ENCODE data around the gene WWC1.

WWC1 gene

DNA sequence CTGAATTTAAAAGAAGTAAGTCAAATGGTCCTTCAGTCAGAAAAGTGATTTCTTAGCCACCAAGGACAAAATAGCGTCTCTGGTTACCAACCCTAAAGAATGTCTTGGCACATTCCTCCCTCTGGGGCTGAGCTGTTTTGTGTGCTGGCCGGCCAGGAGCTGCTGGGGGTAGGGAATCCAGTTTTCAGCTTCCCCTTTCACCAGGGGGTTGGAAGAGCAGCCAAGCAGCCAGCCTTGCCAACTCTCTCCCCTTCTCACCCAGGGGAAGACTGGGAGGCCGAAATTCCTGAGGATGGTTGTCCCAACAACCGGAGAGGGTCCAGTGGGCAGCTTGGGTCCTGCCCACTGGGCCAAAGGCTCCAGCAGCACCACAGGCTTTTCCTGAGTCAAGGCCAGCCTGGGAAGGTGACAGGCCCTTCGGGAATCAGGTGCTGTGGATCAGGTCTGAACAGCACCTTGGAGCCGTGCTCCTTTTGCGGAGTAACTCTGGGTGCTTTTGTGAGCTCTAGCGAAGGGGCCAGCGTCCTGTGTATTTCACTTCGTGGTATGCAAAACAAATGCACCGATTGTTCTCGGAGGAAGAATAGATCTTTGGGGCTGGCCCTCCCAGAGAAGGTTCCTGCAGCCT, 4.2 kb downstream of the WWC1 start:
- H3K4me1 ChIP-seq (ENCODE audit: insufficient read depth, low read length): peaks cover 25% of the 10 kb centered on the region
- H3K36me3 ChIP-seq (ENCODE audit: insufficient read depth, low read length): no peaks in the 10 kb centered on the region
- H3K9me3 ChIP-seq (ENCODE audit: control insufficient read depth, insufficient read depth, low read length): no peaks in the 10 kb centered on the region
- H3K9ac ChIP-seq (ENCODE audit: low read depth, low read length): no peak overlapping the region

DNA sequence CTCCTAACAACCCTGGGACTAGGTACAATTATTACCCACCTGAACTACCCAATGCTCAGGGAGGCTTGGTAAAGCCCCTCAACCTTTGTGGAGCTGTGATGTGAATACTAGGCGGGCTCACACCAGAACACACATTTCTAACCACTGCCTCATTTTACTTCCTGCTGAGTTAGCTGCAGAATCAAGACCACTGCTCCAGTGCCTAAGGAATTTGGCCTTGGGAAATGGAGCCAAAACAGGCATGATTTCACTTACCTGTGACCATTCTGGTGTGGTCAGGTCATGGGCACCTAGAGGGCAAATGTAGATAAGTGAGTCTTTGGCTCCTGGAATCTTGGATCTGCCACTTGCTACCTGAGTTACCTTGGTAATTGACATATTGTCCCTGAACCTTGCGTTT, 5.2 kb downstream of the WWC1 start:
- Histone ChIP-seq H3K9me3 (ENCODE audit: control insufficient read depth, insufficient read depth, low read length) (no peaks in the 10 kb centered on the region), H3K9ac (ENCODE audit: low read depth, low read length) (no peak overlapping the region), H3K4me1 (ENCODE audit: insufficient read depth, low read length) (peaks cover 30% of the 10 kb centered on the region), H3K36me3 (ENCODE audit: insufficient read depth, low read length) (no peaks in the 10 kb centered on the region)

DNA sequence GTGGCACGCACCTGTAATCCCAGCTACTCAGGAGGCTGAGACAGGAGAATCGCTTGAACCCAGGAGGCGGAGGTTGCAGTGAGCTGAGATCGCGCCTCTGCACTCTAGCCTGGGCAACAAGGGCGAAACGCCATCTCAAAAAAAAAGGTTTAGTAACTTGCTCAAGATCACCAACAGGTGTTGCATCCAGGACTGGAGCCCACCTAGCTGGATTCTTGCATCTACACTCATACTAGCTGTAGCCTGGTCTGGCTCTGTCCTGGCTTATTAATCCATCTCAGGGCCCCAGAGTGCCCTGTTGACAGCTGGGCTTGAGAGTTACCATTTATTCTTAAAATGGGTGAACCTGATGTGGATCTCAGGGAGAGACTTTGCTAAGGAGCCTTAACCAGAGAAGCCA, 7.5 kb downstream of the WWC1 start:
- Histone ChIP-seq H3K9ac (ENCODE audit: low read depth, low read length) (no peak overlapping the region), H3K36me3 (ENCODE audit: insufficient read depth, low read length) (no peaks in the 10 kb centered on the region), H3K9me3 (ENCODE audit: control insufficient read depth, insufficient read depth, low read length) (no peaks in the 10 kb centered on the region), H3K4me1 (ENCODE audit: insufficient read depth, low read length) (peaks cover 40% of the 10 kb centered on the region)

DNA sequence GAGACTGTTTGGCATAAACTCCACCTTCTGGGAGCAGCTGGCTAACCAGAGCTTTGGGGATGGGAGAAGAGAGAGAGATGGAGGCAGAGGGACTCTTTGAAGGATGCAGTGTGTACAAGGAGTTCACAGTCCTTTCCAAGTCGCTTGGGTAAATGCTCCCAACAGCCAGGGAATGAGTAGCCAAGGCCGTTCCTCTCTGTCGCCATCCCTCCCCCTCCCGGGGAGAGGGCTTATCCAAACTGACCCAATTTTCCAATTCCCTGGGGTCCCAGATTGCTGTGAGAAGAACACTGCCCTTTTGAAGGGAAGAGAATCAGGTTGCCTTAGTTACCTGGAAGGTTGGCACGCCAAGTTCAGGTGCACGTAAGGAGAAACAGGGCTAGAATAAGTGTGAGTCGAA, 7.9 kb downstream of the WWC1 start:
- H3K4me1 ChIP-seq (ENCODE audit: insufficient read depth, low read length): peaks cover 40% of the 10 kb centered on the region
- no peak overlapping the region for H3K9ac ChIP-seq (ENCODE audit: low read depth, low read length)
- H3K36me3 ChIP-seq (ENCODE audit: insufficient read depth, low read length): no peaks in the 10 kb centered on the region
- H3K9me3 ChIP-seq (ENCODE audit: control insufficient read depth, insufficient read depth, low read length): no peaks in the 10 kb centered on the region

DNA sequence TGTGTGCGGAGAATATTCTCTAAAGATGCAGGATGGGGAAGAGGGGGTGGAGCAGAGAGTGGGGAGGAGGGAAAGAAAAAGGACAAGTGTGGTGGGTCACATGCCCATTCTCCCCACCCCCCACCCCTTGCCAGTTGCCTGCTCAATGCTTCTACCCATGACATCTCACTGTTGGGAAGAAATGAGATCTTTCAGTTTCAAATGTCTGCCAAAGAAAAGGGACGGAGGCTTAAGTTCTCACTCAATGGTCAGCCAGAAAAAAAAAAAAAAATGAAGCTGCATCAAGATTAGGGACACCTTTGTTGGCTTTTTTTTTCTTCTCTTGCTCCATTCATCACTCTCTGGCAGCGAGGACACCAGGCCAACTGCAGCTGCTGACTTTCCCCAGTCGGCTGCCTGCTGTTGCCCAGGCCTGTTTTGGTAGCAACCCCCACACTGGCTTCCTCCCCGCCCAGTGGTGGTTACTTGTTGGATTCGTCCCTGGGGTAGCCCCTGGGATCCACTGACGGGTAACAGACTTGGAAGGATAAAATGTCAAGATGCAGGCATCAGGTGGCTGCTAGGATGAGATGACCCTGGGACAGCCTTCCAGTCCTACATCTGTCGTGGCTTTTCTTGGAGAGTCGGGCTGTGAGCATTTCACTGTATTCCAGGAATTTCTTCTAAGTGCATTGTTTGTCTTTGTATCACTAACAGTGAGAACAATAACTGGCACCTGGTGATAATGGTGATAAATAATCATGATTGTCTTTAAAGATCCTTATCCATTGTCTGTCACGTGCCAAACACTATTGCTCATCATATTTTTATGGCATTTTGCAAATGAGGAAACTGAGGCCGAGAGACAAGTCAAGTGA, 9.1 kb downstream of the WWC1 start:
- H3K9me3 ChIP-seq (ENCODE audit: control insufficient read depth, insufficient read depth, low read length): no peaks in the 10 kb centered on the region
- H3K9ac ChIP-seq (ENCODE audit: low read depth, low read length): no peak overlapping the region
- H3K36me3 ChIP-seq (ENCODE audit: insufficient read depth, low read length): no peaks in the 10 kb centered on the region
- H3K4me1 ChIP-seq (ENCODE audit: insufficient read depth, low read length): peaks cover 40% of the 10 kb centered on the region

DNA sequence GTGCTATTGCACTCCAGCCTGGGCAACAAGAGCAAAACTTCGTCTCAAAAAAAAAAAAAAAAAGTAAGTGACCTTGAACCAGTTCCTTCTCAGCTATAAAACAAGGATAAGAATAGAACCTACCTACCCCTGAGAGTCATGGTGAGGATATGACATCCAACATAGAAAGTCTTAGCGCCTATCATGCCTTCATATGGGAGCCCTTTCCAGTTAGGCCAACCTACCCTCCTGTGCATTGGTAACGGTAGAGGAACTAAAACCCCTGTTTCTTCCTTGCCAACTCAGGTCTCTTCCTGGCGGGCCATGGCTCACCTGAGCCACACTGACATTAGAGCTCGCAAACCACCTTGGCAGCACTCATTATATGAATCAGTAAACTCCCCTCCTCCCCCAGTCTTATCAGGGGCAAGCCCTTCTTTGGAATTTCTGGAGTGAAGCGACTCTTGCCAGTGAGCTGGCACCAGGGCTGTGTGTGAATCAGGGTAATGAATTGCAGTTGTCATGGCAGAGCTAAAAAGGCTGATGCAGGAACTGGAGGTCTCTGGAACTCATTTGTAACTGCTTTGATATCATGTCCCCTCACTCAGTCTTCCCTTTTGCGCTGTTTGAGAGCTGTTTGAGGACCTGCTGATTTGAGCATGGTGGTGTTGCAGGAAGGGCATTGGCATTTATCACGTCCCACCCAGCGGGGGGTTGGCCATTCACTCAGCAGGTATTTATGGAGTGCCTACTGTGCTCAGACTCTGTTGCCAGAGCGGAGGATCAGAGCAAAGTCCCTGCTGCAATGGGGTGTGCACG, 10.3 kb downstream of the WWC1 start:
- Histone ChIP-seq H3K36me3 (ENCODE audit: insufficient read depth, low read length) (no peaks in the 10 kb centered on the region), H3K4me1 (ENCODE audit: insufficient read depth, low read length) (peaks cover 30% of the 10 kb centered on the region), H3K9ac (ENCODE audit: low read depth, low read length) (no peak overlapping the region), H3K9me3 (ENCODE audit: control insufficient read depth, insufficient read depth, low read length) (no peaks in the 10 kb centered on the region)

DNA sequence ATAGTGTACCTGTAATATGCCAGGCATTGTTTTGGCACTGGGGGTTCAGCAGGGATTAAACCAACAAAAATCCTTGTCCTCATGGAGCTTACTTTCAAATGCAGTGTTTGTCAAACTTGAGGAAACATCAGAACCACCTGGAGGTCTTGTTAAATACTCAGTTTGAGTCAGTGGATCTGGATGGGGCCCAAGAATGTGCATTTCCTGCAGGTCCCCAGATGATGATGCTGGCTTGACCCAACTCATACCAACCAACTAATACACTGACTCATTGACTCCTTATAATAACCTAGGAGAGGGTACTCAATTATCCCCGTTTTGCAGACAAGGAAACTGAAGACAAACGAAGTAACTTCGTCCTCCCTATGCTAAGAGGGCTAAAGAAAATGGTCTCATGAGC, 11.3 kb downstream of the WWC1 start:
- H3K9me3 ChIP-seq (ENCODE audit: control insufficient read depth, insufficient read depth, low read length): no peaks in the 10 kb centered on the region
- H3K9ac ChIP-seq (ENCODE audit: low read depth, low read length): no peak overlapping the region
- no peaks in the 10 kb centered on the region for H3K36me3 ChIP-seq (ENCODE audit: insufficient read depth, low read length)
- peaks cover 26% of the 10 kb centered on the region for H3K4me1 ChIP-seq (ENCODE audit: insufficient read depth, low read length)

DNA sequence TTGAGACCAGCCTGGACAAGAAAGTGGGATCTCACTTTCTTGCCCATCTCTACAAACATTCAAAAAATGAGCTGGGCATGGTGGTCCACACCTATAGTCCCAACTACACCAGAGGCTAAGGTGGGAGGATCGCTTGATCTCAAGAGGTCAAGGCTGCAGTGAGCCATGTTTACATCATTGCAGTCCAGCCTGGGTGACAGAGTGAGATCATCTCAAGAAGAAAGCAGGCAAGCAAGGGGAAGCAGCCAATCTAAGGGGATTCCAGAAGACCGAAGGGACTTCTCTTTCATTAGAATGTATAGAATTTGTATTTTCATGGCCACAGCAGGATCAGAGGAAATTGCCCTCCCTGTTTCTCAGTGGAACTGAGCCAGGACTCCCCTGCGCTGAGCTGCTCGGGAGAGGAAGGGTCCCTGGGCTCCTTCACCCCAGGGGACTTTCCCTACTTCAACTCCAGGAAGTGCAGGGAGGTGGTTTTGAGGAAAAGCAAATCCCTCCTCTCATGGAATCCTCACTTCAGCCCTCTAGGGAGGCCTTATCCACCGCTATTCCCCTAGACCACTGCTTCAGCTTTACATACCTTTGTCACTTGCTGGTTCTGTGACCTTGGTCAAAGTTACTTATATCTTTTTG, 12.1 kb downstream of the WWC1 start:
- H3K9me3 ChIP-seq (ENCODE audit: control insufficient read depth, insufficient read depth, low read length): no peaks in the 10 kb centered on the region
- no peak overlapping the region for H3K9ac ChIP-seq (ENCODE audit: low read depth, low read length)
- H3K36me3 ChIP-seq (ENCODE audit: insufficient read depth, low read length): no peaks in the 10 kb centered on the region
- peaks cover 26% of the 10 kb centered on the region for H3K4me1 ChIP-seq (ENCODE audit: insufficient read depth, low read length)

DNA sequence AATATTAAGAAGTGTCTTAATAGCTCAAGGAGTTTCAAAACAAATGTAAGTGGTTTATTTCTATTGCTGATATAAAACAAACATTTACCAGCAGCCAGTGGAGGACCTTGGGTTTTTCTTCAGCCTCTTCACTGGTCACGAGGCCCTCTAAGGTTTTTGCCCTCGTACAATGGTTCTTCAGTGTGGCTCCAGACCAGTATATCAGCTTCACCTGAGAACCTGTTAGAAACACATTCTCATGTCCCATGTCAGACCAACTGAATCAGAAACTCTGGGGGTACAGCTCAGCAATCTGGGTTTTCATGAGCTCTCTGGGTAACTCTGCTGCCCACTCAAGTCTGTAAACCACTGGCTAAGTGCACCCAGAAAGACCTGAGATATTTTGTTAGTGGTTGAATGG, 12.9 kb downstream of the WWC1 start:
- Histone ChIP-seq H3K9ac (ENCODE audit: low read depth, low read length) (no peak overlapping the region), H3K4me1 (ENCODE audit: insufficient read depth, low read length) (peaks cover 26% of the 10 kb centered on the region), H3K36me3 (ENCODE audit: insufficient read depth, low read length) (no peaks in the 10 kb centered on the region)

DNA sequence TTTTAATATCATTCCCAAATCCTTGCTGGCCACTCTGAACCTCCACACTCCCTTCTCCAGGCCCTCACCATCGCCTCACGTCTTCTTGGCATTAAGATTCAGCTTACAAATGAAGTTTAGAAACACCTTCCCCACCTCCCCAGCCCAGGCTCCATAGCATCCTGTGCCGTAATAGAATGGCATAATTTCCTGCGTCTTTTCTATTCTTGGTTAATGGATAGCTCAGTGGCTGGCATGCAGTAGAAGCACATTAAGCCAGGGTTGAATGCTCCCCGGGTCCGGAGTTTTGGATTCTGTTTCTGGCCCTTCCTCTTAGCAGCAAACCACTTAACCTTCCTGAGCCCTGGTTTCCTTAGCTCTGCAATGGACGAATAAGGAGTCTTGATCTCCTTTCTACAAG, 13.8 kb downstream of the WWC1 start:
- no peaks in the 10 kb centered on the region for H3K9me3 ChIP-seq (ENCODE audit: control insufficient read depth, insufficient read depth, low read length)

More for the DNA sequence above, 12.9 kb downstream of the WWC1 start:
- H3K9me3 ChIP-seq (ENCODE audit: control insufficient read depth, insufficient read depth, low read length): no peaks in the 10 kb centered on the region

DNA sequence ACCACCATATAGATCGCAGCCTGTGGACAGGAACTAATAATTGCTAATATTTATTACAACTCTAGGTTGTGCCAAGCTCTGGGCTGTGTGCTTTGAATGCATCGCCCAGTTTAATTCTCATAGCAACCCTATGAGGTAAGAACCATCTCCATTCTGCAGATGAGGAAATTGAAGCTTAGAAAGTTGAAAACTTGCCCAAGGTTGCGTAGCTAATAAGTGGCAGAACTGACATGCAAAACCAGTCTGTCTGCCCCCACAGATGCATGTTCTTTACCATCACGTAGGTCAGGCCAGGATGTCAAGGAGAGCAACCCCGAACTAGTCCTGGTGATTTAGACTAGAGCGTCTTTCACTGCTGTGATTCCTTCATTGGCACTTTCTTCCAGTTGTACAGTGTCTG, 15.6 kb downstream of the WWC1 start:
- Histone ChIP-seq H3K36me3 (ENCODE audit: insufficient read depth, low read length) (no peaks in the 10 kb centered on the region), H3K9me3 (ENCODE audit: control insufficient read depth, insufficient read depth, low read length) (no peaks in the 10 kb centered on the region), H3K9ac (ENCODE audit: low read depth, low read length) (no peak overlapping the region), H3K4me1 (ENCODE audit: insufficient read depth, low read length) (peaks cover 7% of the 10 kb centered on the region)

More for the DNA sequence above, 13.8 kb downstream of the WWC1 start:
- no peak overlapping the region for H3K9ac ChIP-seq (ENCODE audit: low read depth, low read length)
- H3K36me3 ChIP-seq (ENCODE audit: insufficient read depth, low read length): no peaks in the 10 kb centered on the region
- H3K4me1 ChIP-seq (ENCODE audit: insufficient read depth, low read length): peaks cover 20% of the 10 kb centered on the region

DNA sequence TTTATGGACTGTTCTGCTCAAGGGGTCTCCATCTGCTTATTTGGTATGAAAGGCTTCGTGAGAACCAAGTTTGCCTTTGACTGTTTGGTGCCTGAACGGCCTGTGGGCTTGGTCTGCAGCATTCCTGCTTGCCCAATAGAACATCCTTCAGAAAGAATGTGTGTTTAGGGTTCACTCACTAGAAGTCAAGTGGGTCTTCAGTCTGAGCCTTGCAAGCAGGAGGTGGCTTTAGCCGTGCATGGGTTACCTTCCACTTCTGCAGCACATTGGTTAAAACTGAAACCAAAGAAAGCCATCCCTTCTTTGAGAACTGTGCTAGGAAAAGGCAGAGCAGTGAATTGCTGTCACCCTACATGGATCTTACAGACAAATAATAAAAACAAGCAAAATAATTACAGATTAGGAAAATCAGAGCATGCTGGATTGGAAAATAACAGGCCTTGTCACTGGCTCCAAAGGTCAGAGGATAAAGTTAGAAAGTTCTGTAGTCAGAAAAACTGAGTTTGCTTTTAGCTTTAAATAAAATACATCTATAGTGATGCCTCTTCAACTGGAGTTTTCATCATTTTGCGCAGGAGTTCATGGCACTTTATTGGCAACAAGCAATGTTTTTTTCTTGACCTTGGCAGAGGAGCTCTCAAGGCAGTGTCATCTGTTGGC, 16.6 kb downstream of the WWC1 start:
- Histone ChIP-seq H3K36me3 (ENCODE audit: insufficient read depth, low read length) (no peaks in the 10 kb centered on the region), H3K9ac (ENCODE audit: low read depth, low read length) (no peak overlapping the region), H3K4me1 (ENCODE audit: insufficient read depth, low read length) (peaks cover 5% of the 10 kb centered on the region; the same call in 1 of the 2 replicates), H3K9me3 (ENCODE audit: control insufficient read depth, insufficient read depth, low read length) (no peaks in the 10 kb centered on the region)

DNA sequence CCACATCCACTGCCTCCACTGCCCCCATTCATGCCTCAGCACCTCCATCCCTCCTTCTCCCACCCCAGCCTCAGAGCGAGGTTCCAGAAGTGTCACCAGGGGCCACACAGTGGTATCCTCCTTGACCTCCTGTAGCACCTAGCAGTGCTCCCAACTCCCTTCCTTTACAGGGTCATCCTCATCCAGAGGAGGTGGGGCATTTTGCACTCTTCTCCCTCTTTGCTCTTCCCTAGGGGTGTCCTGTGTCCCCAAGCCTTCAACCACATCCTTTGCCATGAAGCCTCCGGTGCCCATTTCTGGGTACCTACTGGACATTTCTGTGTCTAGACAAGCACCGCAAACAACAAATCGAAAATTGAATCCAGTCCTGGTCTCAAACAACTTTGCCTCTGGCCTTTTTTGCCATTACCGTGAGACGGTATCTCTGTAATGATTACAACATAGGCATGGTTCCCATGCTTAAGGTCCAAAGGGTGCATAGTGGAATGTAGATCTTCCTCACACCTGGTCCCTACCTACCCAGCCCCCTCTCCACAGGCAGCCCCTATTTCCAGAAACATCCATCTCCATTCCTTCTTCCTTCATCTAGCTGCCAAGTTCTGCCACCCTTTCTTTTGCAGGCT, 17.6 kb downstream of the WWC1 start:
- no peaks in the 10 kb centered on the region for H3K9me3 ChIP-seq (ENCODE audit: control insufficient read depth, insufficient read depth, low read length)
- no peaks in the 10 kb centered on the region for H3K36me3 ChIP-seq (ENCODE audit: insufficient read depth, low read length)
- no peaks in the 10 kb centered on the region for H3K4me1 ChIP-seq (ENCODE audit: insufficient read depth, low read length)
- H3K9ac ChIP-seq (ENCODE audit: low read depth, low read length): no peak overlapping the region
